Keratinocyte (primary cell): ENCODE data around the gene KRTAP15-1. TPM values are rescaled to one million over a fixed set of nuclear protein-coding genes. Genes with fewer than 3 reads are reported as not detected.

Experiments
- DNase-seq: peaks from one replicate; pipeline ENCODE4 v3.0.0-alpha.2; 2011; ENCODE audit warnings: low read depth, missing footprints, low spot score
- FAIRE-seq: peaks from 2 replicates; lab custom pipeline; 2011; peaks lifted over from hg19 to GRCh38; lab: Jason Lieb, UNC
- H2AFZ ChIP-seq: 2 replicates; pipeline ENCODE4 v1.6.0; 2012; ENCODE audit warnings: low read length, control low read depth, inconsistent platforms; ENCODE audit not compliant: control insufficient read depth
- H3K27ac ChIP-seq: 2 replicates; pipeline ENCODE4 v1.5.1; 2011; ENCODE audit warnings: low read length; ENCODE audit not compliant: control insufficient read depth, insufficient read depth
- H3K27me3 ChIP-seq: 3 replicates; pipeline ENCODE4 v1.6.0; 2011; ENCODE audit warnings: low read length; ENCODE audit not compliant: control insufficient read depth, insufficient read depth; ENCODE audit errors: extremely low read depth
- H3K36me3 ChIP-seq, 2 experiments: 2 replicates in 1 of 2; 3 replicates in 1 of 2; pipeline ENCODE4 v1.5.1; 2011; ENCODE audit warnings: low read length in 2 of 2, mild to moderate bottlenecking in 1 of 2; ENCODE audit not compliant: control insufficient read depth in 2 of 2, insufficient read depth in 2 of 2; ENCODE audit errors: extremely low read depth in 1 of 2
- H3K4me1 ChIP-seq: 3 replicates; pipeline ENCODE4 v1.5.1; 2011; ENCODE audit warnings: low read length; ENCODE audit not compliant: control insufficient read depth, insufficient read depth; ENCODE audit errors: extremely low read depth
- H3K4me2 ChIP-seq: 3 replicates; pipeline ENCODE4 v1.6.0; 2011; ENCODE audit warnings: low read depth, low read length; ENCODE audit not compliant: control insufficient read depth, insufficient read depth; ENCODE audit errors: extremely low read depth
- H3K4me3 ChIP-seq, 3 experiments: fragments of 200-600 bp in 1 of 3; sonication (generic) in 1 of 3; 2 replicates in 2 of 3; 3 replicates in 1 of 3; pipeline ENCODE4 v1.5.1; 2011 to 2016; ENCODE audit warnings: low read length in 3 of 3, mild to moderate bottlenecking in 3 of 3, control low read depth in 2 of 3, inconsistent platforms in 1 of 3, low read depth in 1 of 3, mixed read lengths in 1 of 3, mixed run types in 1 of 3, moderate library complexity in 1 of 3; ENCODE audit not compliant: control insufficient read depth in 2 of 3, insufficient read depth in 2 of 3; ENCODE audit errors: extremely low read depth in 1 of 3
- H3K79me2 ChIP-seq: 2 replicates; pipeline ENCODE4 v1.6.0; 2012; ENCODE audit warnings: low read length; ENCODE audit not compliant: control insufficient read depth, insufficient read depth
- H3K9ac ChIP-seq: 3 replicates; pipeline ENCODE4 v1.6.0; 2011; ENCODE audit warnings: low read length; ENCODE audit not compliant: control insufficient read depth, insufficient read depth; ENCODE audit errors: extremely low read depth
- H3K9me1 ChIP-seq: 3 replicates; pipeline ENCODE4 v1.6.0; 2011; ENCODE audit warnings: low read length; ENCODE audit not compliant: control insufficient read depth, insufficient read depth; ENCODE audit errors: extremely low read depth
- H3K9me3 ChIP-seq: 2 replicates; pipeline ENCODE4 v1.5.1; 2012; ENCODE audit warnings: low read depth, low read length; ENCODE audit not compliant: control insufficient read depth
- H4K20me1 ChIP-seq: 3 replicates; pipeline ENCODE4 v1.6.0; 2011; ENCODE audit warnings: low read length; ENCODE audit not compliant: control insufficient read depth, insufficient read depth; ENCODE audit errors: extremely low read depth
- EZH2 ChIP-seq: IDR thresholded peaks from one replicate; pipeline ENCODE4 v1.6.1; 2012; ENCODE audit warnings: inconsistent platforms, mild to moderate bottlenecking, low read length, moderate library complexity
- dilution Hi-C: fragments of 300-500 bp; cut with MboI; formaldehyde crosslinking; loops from one replicate; pipeline ENCODE4 v1.7.0; 2020; ENCODE audit warnings: low sequenced_read_pairs; ENCODE audit not compliant: extremely low pct_ligation_motif_present
- polyA plus RNA-seq, 5 experiments: library from polyadenylated mRNA; depleted of rRNA in 3 of 5; stranded (reverse) in 3 of 5; stranded (forward) in 1 of 5; unstranded in 1 of 5; fragments of >200 nt; gene quantifications; 1 replicate in 1 of 5; 2 replicates in 3 of 5; 3 replicates in 1 of 5; pipeline versions ENCODE4 v1.2.1 to v1.2.3, GENCODE V29; 2011 to 2012; ENCODE audit warnings: missing spikeins in 2 of 5, low read depth in 1 of 5, low replicate concordance in 1 of 5
- TF ChIP-seq, protein P1 (sequence below), 3 experiments: IDR thresholded peaks in 1 of 3; conservative IDR thresholded peaks in 1 of 3; optimal IDR thresholded peaks in 1 of 3; 2 replicates in 2 of 3; 3 replicates in 1 of 3; pipeline versions ENCODE3 to v1.5.1; 2011; ENCODE audit warnings: low read length in 3 of 3, mild to moderate bottlenecking in 3 of 3, moderate library complexity in 2 of 3, control low read depth in 1 of 3, inconsistent platforms in 1 of 3; ENCODE audit not compliant: insufficient read depth in 2 of 3; ENCODE audit errors: extremely low read depth in 1 of 3

The KRTAP15-1 gene
- polyA plus RNA-seq, 1 donor (not counting 4 experiments of a cell fraction or from before 2014, with no cell fraction given): not detected

- no peak overlapping the region for H3K27ac ChIP-seq
Measured at GRCh38 chr21:30443226-30443625, 3.2 kb downstream of the KRTAP15-1 start.

DNA sequence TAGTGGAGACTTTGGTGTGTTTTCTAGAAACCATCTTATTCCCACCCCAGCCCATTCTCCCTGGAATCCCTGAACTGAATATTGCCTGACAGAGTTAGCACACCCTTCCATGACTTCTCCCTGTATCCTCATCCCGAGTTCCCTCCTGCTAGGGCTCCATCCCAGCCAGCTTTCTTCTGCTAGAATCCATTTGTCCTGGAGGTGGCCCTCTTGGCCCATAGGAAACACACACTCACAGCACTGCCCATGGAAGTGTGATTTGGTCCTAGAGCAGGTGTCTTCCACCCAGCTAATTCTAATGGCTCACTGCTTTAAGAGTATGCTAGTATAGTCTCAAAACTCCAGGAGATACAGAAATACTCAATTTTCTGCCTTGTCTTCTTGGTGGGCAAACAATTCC, 4.1 kb downstream of the KRTAP15-1 start:
- no peak overlapping the region for H2AFZ ChIP-seq
- H3K9me3 ChIP-seq: no peaks in the 10 kb centered on the region
- H3K9me1 ChIP-seq: no peaks in the 10 kb centered on the region
- no peak overlapping the region for H3K4me3 ChIP-seq
- FAIRE-seq (no peak), DNase-seq (no peak)
- H3K27me3 ChIP-seq: no peaks in the 10 kb centered on the region
- no peak for TF ChIP-seq EZH2
- TF ChIP-seq, protein P1, sequence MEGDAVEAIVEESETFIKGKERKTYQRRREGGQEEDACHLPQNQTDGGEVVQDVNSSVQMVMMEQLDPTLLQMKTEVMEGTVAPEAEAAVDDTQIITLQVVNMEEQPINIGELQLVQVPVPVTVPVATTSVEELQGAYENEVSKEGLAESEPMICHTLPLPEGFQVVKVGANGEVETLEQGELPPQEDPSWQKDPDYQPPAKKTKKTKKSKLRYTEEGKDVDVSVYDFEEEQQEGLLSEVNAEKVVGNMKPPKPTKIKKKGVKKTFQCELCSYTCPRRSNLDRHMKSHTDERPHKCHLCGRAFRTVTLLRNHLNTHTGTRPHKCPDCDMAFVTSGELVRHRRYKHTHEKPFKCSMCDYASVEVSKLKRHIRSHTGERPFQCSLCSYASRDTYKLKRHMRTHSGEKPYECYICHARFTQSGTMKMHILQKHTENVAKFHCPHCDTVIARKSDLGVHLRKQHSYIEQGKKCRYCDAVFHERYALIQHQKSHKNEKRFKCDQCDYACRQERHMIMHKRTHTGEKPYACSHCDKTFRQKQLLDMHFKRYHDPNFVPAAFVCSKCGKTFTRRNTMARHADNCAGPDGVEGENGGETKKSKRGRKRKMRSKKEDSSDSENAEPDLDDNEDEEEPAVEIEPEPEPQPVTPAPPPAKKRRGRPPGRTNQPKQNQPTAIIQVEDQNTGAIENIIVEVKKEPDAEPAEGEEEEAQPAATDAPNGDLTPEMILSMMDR (optimal IDR thresholded peaks at IDR 0.05 in 1 of 3, IDR thresholded peaks at IDR 0.05 in 1 of 3, conservative IDR thresholded peaks at IDR 0.05 in 1 of 3; ENCODE audit: extremely low read depth in 1 of 3, insufficient read depth in 2 of 3, low read length in 3 of 3): peak in 2 of 3 experiments; percentile 24 to 37
- no peak overlapping the region for H3K9ac ChIP-seq
- no peaks in the 10 kb centered on the region for H3K4me1 ChIP-seq
- no peaks in the 10 kb centered on the region for H3K79me2 ChIP-seq
- no peaks in the 10 kb centered on the region for H4K20me1 ChIP-seq
- dilution Hi-C loops: no loop called here
- H3K36me3 ChIP-seq: no peaks in the 10 kb centered on the region
- H3K27ac ChIP-seq: no peak overlapping the region
- no peak overlapping the region for H3K4me2 ChIP-seq

More at GRCh38 chr21:30443226-30443625, 3.2 kb downstream of the KRTAP15-1 start:
- H3K4me2 ChIP-seq: no peak overlapping the region
- H3K9me3 ChIP-seq: no peaks in the 10 kb centered on the region
- DNase-seq (no peak), FAIRE-seq (no peak)
- no peak overlapping the region for H3K9ac ChIP-seq
- dilution Hi-C loops: no loop called here
- no peaks in the 10 kb centered on the region for H3K9me1 ChIP-seq
- H3K36me3 ChIP-seq: no peaks in the 10 kb centered on the region
- H2AFZ ChIP-seq: no peak overlapping the region
- no peaks in the 10 kb centered on the region for H3K79me2 ChIP-seq
- TF ChIP-seq, protein P1 (optimal IDR thresholded peaks at IDR 0.05 in 1 of 3, IDR thresholded peaks at IDR 0.05 in 1 of 3, conservative IDR thresholded peaks at IDR 0.05 in 1 of 3; ENCODE audit: extremely low read depth in 1 of 3, insufficient read depth in 2 of 3, low read length in 3 of 3): no peak
- no peak for TF ChIP-seq EZH2
- H3K4me1 ChIP-seq: no peaks in the 10 kb centered on the region
- no peaks in the 10 kb centered on the region for H4K20me1 ChIP-seq
- H3K27me3 ChIP-seq: no peaks in the 10 kb centered on the region
- no peak overlapping the region for H3K4me3 ChIP-seq
